Hepatic stellate cell (primary cell): ENCODE results near the gene MAP4K2.

Experiments
- DNase-seq: peaks from one replicate; pipeline ENCODE4 v3.0.0; 2011; ENCODE audit warnings: low spot score

Gene MAP4K2

GRCh38 chr11:64767344-64768299 lies 35.4 kb downstream of the MAP4K2 start:
- DNase-seq, result peak; percentile 61

GRCh38 chr11:64766881-64767280 lies 36.1 kb downstream of the MAP4K2 start:
- no peak for DNase-seq

GRCh38 chr11:64765851-64766665 lies 37.0 kb downstream of the MAP4K2 start:
- DNase-seq, result no peak

- no peak for DNase-seq
Measured at GRCh38 chr11:64765291-64765850, 37.6 kb downstream of the MAP4K2 start.

GRCh38 chr11:64764753-64765152 lies 38.3 kb downstream of the MAP4K2 start:
- no peak for DNase-seq

- no peak for DNase-seq
Measured at GRCh38 chr11:64764040-64764611, 38.9 kb downstream of the MAP4K2 start.

- DNase-seq, result no peak
Measured at GRCh38 chr11:64763526-64764039, 39.4 kb downstream of the MAP4K2 start.

GRCh38 chr11:64762674-64763525 lies 40.1 kb downstream of the MAP4K2 start:
- peak; percentile 75 for DNase-seq

- DNase-seq, result no peak
Measured at GRCh38 chr11:64762277-64762673, 40.7 kb downstream of the MAP4K2 start.

- DNase-seq, result no peak
Measured at GRCh38 chr11:64760759-64761420, 42.1 kb downstream of the MAP4K2 start.

GRCh38 chr11:64759722-64760719 lies 43.0 kb downstream of the MAP4K2 start, which contains the start of gene PYGM:
Gene PYGM (minus strand): TSS chr11:64759974. CDS start chr11:64759898, 76 bp downstream.
- DNase-seq, result no peak

GRCh38 chr11:64759131-64759721 lies 43.8 kb downstream of the MAP4K2 start:
- DNase-seq, result no peak

GRCh38 chr11:64758330-64759079 lies 44.5 kb downstream of the MAP4K2 start:
- no peak for DNase-seq

GRCh38 chr11:64757549-64758329 lies 45.3 kb downstream of the MAP4K2 start:
- DNase-seq, result no peak

GRCh38 chr11:64755681-64756361 lies 47.2 kb downstream of the MAP4K2 start:
- no peak for DNase-seq

- DNase-seq, result no peak
Measured at GRCh38 chr11:64754919-64755662, 47.9 kb downstream of the MAP4K2 start.
